Panc1 (cell line): ENCODE results near the gene ATXN7. TPM values are rescaled to one million over a fixed set of nuclear protein-coding genes. Genes with fewer than 3 reads are reported as not detected.

ENCODE experiments used
- ATAC-seq: fragments of 200-7000 bp; cut with Tn5 transposase; 2 replicates; pipeline ENCODE4 v1.9.1; 2020; ENCODE audit warnings: mild to moderate bottlenecking, moderate library complexity
- BruUV-seq: library from RNA; stranded (reverse); fragments of 400-500 nt; replicated peaks from 2 replicates; lab custom pipeline; 2021; lab: Mats Ljungman, UMichigan
- CTCF ChIA-PET: fragments of 300-600 bp; sonication (Branson Sonifier 250); formaldehyde crosslinking; loops from one replicate; lab custom pipeline; 2022; ENCODE audit warnings: antibody characterized with exemption; lab: Charles Lee
- POLR2A ChIA-PET: fragments of 300-600 bp; sonication (Branson Sonifier 250); formaldehyde crosslinking; loops from one replicate; lab custom pipeline; 2022; ENCODE audit warnings: antibody characterized with exemption; lab: Charles Lee
- DNase-seq: peaks from one replicate; pipeline ENCODE4 v3.0.0-alpha.2; 2010; ENCODE audit warnings: low read depth, low spot score
- H3K27ac ChIP-seq: 2 replicates; pipeline ENCODE4 v1.5.1; 2011; ENCODE audit warnings: mild to moderate bottlenecking, low read length, inconsistent platforms
- H3K27me3 ChIP-seq: fragments of 200-500 bp; sonication (Bioruptor generic); 2 replicates; pipeline ENCODE4 v1.6.0; 2014; ENCODE audit warnings: low read length, inconsistent platforms; ENCODE audit not compliant: control insufficient read depth, insufficient read depth
- H3K36me3 ChIP-seq: fragments of 200-500 bp; sonication (Bioruptor generic); 2 replicates; pipeline ENCODE4 v1.5.1; 2014; ENCODE audit warnings: inconsistent platforms, mild to moderate bottlenecking, low read length, moderate library complexity; ENCODE audit not compliant: control insufficient read depth, insufficient read depth
- H3K4me1 ChIP-seq: 2 replicates; pipeline ENCODE4 v1.5.1; 2011; ENCODE audit warnings: inconsistent platforms, mild to moderate bottlenecking, low read length, moderate library complexity; ENCODE audit not compliant: control insufficient read depth, insufficient read depth
- H3K4me3 ChIP-seq, 2 experiments: 2 replicates each; pipeline ENCODE4 v1.5.1; 2011 to 2012; ENCODE audit warnings: low read depth in 2 of 2, low read length in 2 of 2, mild to moderate bottlenecking in 2 of 2, inconsistent platforms in 1 of 2, moderate library complexity in 1 of 2
- H3K9me3 ChIP-seq: fragments of 200-500 bp; sonication (Bioruptor generic); 2 replicates; pipeline ENCODE4 v1.5.1; 2014; ENCODE audit warnings: low read depth, mild to moderate bottlenecking, inconsistent platforms, low read length, moderate library complexity; ENCODE audit not compliant: control insufficient read depth, insufficient read depth
- POLR2AphosphoS5 ChIP-seq: IDR thresholded peaks from 2 replicates; pipeline ENCODE4 v1.6.1; 2012; ENCODE audit warnings: mild to moderate bottlenecking, low read depth, low read length, moderate library complexity
- REST ChIP-seq, 2 experiments: IDR thresholded peaks; 2 replicates each; pipeline ENCODE4 v1.6.1; 2011 to 2012; ENCODE audit warnings: low read depth in 2 of 2, control low read depth in 1 of 2, low read length in 1 of 2, mild to moderate bottlenecking in 1 of 2, moderate library complexity in 1 of 2; ENCODE audit not compliant: insufficient read depth in 1 of 2
- SIN3A ChIP-seq: IDR thresholded peaks from 2 replicates; pipeline ENCODE4 v1.6.1; 2012; ENCODE audit warnings: low read depth, mild to moderate bottlenecking, low read length, moderate library complexity, borderline replicate concordance; ENCODE audit not compliant: insufficient read depth
- TCF7L2 ChIP-seq: IDR thresholded peaks from 2 replicates; pipeline ENCODE4 v1.6.1; 2011; ENCODE audit warnings: mild to moderate bottlenecking, low read depth, low read length, inconsistent platforms
- in situ Hi-C: cut with HindIII; loops from 2 replicates; pipeline ENCODE4 v1.10.0; 2016; ENCODE audit warnings: low sequenced_read_pairs, low pct_unique_long_range_greater_than_20kb
- intact Hi-C: fragments of 100-400 bp; cut with micrococcal nuclease; formaldehyde crosslinking; loops from one replicate; pipeline ENCODE4 v1.10.0; 2022; ENCODE audit not compliant: unreplicated experiment
- total RNA-seq: library from RNA; stranded (reverse); gene quantifications from one replicate; pipeline ENCODE4 v1.2.1, GENCODE V29; 2021; ENCODE audit not compliant: unreplicated experiment
- TF ChIP-seq, protein P1 (sequence below): fragments of 450-650 bp; IDR thresholded peaks from 2 replicates; pipeline ENCODE4 v1.5.1; 2017; ENCODE audit warnings: mild to moderate bottlenecking

Gene ATXN7
- total RNA-seq, 1 experiment from 2014 or later = 17.3 TPM

GRCh38 chr3:63830526-63830925 lies 33.1 kb upstream of the ATXN7 start:
- DNase-seq (no peak), ATAC-seq (no peak)
- in situ Hi-C loops (no loop called here), intact Hi-C loops (no loop called here)
- no peak for TF ChIP-seq POLR2AphosphoS5
- TF ChIP-seq, protein P1, sequence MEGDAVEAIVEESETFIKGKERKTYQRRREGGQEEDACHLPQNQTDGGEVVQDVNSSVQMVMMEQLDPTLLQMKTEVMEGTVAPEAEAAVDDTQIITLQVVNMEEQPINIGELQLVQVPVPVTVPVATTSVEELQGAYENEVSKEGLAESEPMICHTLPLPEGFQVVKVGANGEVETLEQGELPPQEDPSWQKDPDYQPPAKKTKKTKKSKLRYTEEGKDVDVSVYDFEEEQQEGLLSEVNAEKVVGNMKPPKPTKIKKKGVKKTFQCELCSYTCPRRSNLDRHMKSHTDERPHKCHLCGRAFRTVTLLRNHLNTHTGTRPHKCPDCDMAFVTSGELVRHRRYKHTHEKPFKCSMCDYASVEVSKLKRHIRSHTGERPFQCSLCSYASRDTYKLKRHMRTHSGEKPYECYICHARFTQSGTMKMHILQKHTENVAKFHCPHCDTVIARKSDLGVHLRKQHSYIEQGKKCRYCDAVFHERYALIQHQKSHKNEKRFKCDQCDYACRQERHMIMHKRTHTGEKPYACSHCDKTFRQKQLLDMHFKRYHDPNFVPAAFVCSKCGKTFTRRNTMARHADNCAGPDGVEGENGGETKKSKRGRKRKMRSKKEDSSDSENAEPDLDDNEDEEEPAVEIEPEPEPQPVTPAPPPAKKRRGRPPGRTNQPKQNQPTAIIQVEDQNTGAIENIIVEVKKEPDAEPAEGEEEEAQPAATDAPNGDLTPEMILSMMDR = no peak
- TF ChIP-seq TCF7L2 = no peak
- no peak for TF ChIP-seq REST (IDR thresholded peaks at IDR 0.05; ENCODE audit: insufficient read depth in 1 of 2, low read depth in 2 of 2, low read length in 1 of 2)
- TF ChIP-seq SIN3A = no peak
- no peaks in the 10 kb centered on the region for H3K9me3 ChIP-seq
- CTCF ChIA-PET = no interaction called here
- H3K36me3 ChIP-seq = peaks cover 10% of the 10 kb centered on the region; the same call in 1 of the 2 replicates
- BruUV-seq = no TSS peak
- no peak overlapping the region for H3K4me3 ChIP-seq
- H3K27ac ChIP-seq = no peak overlapping the region
- H3K27me3 ChIP-seq = no peaks in the 10 kb centered on the region
- H3K4me1 ChIP-seq = no peaks in the 10 kb centered on the region
- POLR2A ChIA-PET = no interaction called here

- Histone ChIP-seq H3K4me1 (no peaks in the 10 kb centered on the region), H3K4me3 (no peak overlapping the region), H3K27ac (no peak overlapping the region), H3K9me3 (no peaks in the 10 kb centered on the region), H3K27me3 (no peaks in the 10 kb centered on the region), H3K36me3 (peaks cover 14% of the 10 kb centered on the region; the same call in 1 of the 2 replicates)
- intact Hi-C loops = no loop called here
- no peak for TF ChIP-seq POLR2AphosphoS5
- no peak for TF ChIP-seq SIN3A
- TF ChIP-seq, protein P1 = no peak
- no peak for TF ChIP-seq REST (IDR thresholded peaks at IDR 0.05; ENCODE audit: insufficient read depth in 1 of 2, low read depth in 2 of 2, low read length in 1 of 2)
- no peak for TF ChIP-seq TCF7L2
- in situ Hi-C loops = no loop called here
- no TSS peak for BruUV-seq
- ChIA-PET CTCF (no interaction called here), POLR2A (no interaction called here)
- ATAC-seq = no peak
- DNase-seq = no peak
These were observed 31.3 kb upstream of the ATXN7 start for GRCh38 chr3:63832395-63832794.
